ENCODE measurements around the gene F13A1. TPM values are rescaled to one million over a fixed set of nuclear protein-coding genes. Genes with fewer than 3 reads are reported as not detected.

Gene F13A1
- total RNA-seq, 1 donor from 2014 or later = 0.56 TPM

DNA sequence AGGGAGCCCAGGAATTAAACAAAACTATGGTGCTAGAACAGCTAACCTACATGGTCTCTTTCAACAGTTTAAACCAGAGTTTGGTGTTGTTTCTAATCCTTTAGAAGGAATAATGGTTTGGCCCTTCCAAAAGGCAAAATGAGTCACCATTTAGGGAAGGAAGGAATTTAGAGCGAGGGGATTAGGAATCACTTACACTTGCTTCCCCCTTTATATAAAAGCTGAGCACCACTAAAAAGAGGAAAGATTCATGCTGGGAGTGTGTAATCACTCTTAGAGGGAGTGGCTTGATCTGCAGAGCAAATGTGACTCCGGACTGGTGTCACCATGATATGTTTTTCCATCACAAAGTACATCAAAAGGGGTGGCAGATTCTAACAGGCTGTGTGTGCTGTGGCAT lies 63.6 kb downstream of the F13A1 start:
- peaks cover 18% of the 10 kb centered on the region for H3K4me1 Mint-ChIP-seq
- H3K4me3 Mint-ChIP-seq = no peak overlapping the region
- no peak overlapping the region for H3K27ac Mint-ChIP-seq
- TF ChIP-seq, protein P1, sequence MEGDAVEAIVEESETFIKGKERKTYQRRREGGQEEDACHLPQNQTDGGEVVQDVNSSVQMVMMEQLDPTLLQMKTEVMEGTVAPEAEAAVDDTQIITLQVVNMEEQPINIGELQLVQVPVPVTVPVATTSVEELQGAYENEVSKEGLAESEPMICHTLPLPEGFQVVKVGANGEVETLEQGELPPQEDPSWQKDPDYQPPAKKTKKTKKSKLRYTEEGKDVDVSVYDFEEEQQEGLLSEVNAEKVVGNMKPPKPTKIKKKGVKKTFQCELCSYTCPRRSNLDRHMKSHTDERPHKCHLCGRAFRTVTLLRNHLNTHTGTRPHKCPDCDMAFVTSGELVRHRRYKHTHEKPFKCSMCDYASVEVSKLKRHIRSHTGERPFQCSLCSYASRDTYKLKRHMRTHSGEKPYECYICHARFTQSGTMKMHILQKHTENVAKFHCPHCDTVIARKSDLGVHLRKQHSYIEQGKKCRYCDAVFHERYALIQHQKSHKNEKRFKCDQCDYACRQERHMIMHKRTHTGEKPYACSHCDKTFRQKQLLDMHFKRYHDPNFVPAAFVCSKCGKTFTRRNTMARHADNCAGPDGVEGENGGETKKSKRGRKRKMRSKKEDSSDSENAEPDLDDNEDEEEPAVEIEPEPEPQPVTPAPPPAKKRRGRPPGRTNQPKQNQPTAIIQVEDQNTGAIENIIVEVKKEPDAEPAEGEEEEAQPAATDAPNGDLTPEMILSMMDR (IDR thresholded peaks at IDR 0.05; ENCODE audit: unreplicated experiment) = no peak
- no peaks in the 10 kb centered on the region for H3K36me3 Mint-ChIP-seq
- DNase-seq (ENCODE audit: low spot score in 2 of 2, unreplicated experiment in 2 of 2) = no peak
- H3K27me3 Mint-ChIP-seq (ENCODE audit: low read depth) = peaks cover 8% of the 10 kb centered on the region
- no peaks in the 10 kb centered on the region for H3K9me3 Mint-ChIP-seq

DNA sequence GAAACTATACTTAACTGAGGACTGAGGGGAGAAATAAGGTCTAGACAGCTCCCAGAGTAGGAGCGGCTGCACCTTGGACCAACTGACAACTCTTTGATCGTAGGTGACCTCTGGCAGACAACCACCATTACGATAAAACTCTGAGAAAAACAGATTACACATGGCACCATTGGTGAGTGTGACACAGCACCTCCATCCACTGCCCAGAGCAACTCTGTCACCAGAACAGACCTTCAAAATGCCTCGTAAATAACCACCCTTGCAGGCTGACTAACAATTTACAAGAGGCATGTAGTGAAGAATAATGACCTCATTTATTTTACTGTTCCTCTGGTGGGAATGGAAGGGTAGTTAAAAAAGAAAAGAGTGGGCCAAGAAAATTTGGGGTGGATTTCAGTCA lies 64.2 kb downstream of the F13A1 start:
- Mint-ChIP-seq H3K36me3 (no peaks in the 10 kb centered on the region), H3K9me3 (no peaks in the 10 kb centered on the region), H3K4me3 (no peak overlapping the region), H3K27ac (no peak overlapping the region), H3K27me3 (ENCODE audit: low read depth) (peaks cover 13% of the 10 kb centered on the region), H3K4me1 (peaks cover 18% of the 10 kb centered on the region)
- no peak for DNase-seq (ENCODE audit: low spot score in 2 of 2, unreplicated experiment in 2 of 2)
- TF ChIP-seq, protein P1 (IDR thresholded peaks at IDR 0.05; ENCODE audit: unreplicated experiment) = no peak

DNA sequence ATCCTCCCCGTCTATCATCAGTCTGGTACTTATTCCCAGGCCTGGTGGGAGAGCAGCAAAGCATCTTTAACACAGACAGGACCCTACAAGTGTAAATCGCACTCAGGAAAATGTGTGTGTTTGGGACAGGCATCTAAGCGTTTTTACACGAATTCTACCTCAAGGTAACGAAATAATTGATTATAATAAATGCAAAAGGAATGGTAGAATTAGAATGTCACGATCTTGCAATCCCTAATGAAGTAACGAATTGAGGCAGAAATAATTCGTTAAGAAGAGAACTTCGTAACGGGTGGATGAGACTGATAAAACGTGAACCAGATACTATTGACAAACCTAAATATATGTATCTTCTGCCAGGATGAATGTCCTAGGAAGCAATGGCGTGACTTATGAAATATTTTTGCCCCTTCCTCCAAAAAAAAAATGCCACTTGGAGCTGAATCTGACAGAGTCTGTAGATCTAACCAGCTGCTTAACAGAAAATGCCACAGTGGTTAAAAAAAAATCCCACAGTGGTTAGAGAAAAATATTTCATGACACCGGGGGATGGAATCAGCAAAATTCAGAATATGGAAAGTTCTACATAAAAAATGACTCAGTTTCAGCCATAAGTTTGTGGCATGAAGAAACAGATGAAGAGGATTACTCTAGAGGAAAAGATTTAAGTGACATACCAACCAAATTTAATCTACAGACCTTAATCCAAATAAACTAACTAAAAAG lies 68.7 kb downstream of the F13A1 start:
- Mint-ChIP-seq H3K27me3 (ENCODE audit: low read depth) (peaks cover 47% of the 10 kb centered on the region), H3K36me3 (no peaks in the 10 kb centered on the region), H3K4me3 (no peak overlapping the region), H3K27ac (no peak overlapping the region), H3K4me1 (peaks cover 10% of the 10 kb centered on the region), H3K9me3 (no peaks in the 10 kb centered on the region)
- TF ChIP-seq, protein P1 (IDR thresholded peaks at IDR 0.05; ENCODE audit: unreplicated experiment) = no peak
- DNase-seq (ENCODE audit: low spot score in 2 of 2, unreplicated experiment in 2 of 2) = no peak

DNA sequence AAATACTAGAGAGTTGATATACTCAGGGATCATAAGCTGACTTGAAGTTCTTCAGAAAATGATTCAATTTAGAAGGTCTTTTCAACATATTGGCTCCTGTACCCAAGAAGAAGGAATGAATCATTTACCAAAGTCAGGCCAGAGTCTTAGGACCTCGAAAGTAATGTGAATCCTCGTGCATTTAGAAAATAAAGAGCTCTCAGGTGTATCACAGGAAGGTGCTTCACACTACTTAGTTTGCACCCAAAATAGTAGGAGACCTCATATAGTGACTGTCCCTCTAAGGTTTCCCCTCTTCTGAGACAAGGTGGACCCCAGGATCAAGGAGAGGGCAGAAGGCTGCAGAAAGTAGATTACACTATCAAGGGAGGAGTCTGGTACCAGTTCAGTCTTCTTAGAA lies 71.8 kb downstream of the F13A1 start:
- Mint-ChIP-seq H3K27me3 (ENCODE audit: low read depth) (peaks cover 68% of the 10 kb centered on the region), H3K4me1 (no peaks in the 10 kb centered on the region), H3K27ac (no peak overlapping the region), H3K4me3 (no peak overlapping the region), H3K36me3 (no peaks in the 10 kb centered on the region), H3K9me3 (no peaks in the 10 kb centered on the region)
- DNase-seq (ENCODE audit: low spot score in 2 of 2, unreplicated experiment in 2 of 2) = no peak
- TF ChIP-seq, protein P1 (IDR thresholded peaks at IDR 0.05; ENCODE audit: unreplicated experiment) = no peak

DNA sequence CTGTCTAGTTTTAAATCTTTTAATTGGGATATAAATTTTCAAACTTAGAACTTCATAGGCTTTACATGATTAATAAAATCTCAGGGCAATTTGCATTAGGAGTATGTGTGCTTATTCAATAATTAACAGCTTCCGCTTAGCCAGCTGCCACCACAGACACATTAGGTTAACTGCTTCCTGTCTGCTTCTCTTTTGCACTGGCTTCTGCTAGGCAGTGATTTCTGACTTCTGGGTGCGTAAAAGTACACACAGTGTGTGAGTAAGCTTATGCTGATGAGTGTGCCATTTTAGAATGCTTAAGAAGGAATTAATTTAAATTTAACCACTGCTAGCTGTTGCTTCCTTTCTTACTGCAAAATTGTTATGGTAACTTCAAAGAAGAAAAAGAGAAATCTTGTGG lies 73.9 kb downstream of the F13A1 start:
- no peak overlapping the region for H3K27ac Mint-ChIP-seq
- H3K36me3 Mint-ChIP-seq = no peaks in the 10 kb centered on the region
- no peak for DNase-seq (ENCODE audit: low spot score in 2 of 2, unreplicated experiment in 2 of 2)
- no peaks in the 10 kb centered on the region for H3K4me1 Mint-ChIP-seq
- no peaks in the 10 kb centered on the region for H3K9me3 Mint-ChIP-seq
- TF ChIP-seq, protein P1 (IDR thresholded peaks at IDR 0.05; ENCODE audit: unreplicated experiment) = no peak
- H3K27me3 Mint-ChIP-seq (ENCODE audit: low read depth) = peaks cover 75% of the 10 kb centered on the region
- H3K4me3 Mint-ChIP-seq = no peak overlapping the region

Measured in mesothelial cell of epicardium (in vitro differentiated cells).